ENCODE data around the gene POU6F1.

DNA sequence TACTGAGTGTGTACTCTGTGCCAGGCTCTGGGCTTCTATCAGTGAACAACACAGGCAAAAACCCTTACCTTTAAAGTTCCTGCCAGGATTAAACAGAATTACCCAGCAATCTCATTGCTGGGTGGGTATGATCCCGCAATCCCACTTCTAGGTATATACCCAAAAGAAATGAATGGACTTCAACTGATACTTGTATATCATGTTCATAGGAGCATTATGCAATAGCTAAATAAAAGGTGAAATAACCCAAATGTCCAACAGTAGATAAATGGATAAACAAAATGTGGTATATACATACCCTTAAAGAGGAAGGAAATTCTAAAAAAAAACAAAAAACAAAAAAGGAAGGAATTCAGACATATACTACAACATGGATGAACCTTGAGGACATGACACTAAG is 35.4 kb upstream of the POU6F1 start:
- TF ChIP-seq POLR2AphosphoS5 (IDR thresholded peaks at IDR 0.05; ENCODE audit: low read depth, low read length) (no peak), REST (IDR thresholded peaks at IDR 0.05; ENCODE audit: insufficient read depth in 1 of 2, low read depth in 2 of 2, low read length in 2 of 2) (no peak), TAF1 (IDR thresholded peaks at IDR 0.05; ENCODE audit: borderline replicate concordance, insufficient read depth, low read length) (no peak), SIN3A (IDR thresholded peaks at IDR 0.05; ENCODE audit: borderline replicate concordance, insufficient read depth, low read length) (no peak), FOXP2 (optimal IDR thresholded peaks at IDR 0.05; ENCODE audit: borderline replicate concordance, extremely low read depth, extremely low read length, insufficient read depth) (no peak)
